H1 (cell line): ENCODE data around the gene MYLK4. TPM values are rescaled to one million over a fixed set of nuclear protein-coding genes. Genes with fewer than 3 reads are reported as not detected.

Experiments
- BCL11A ChIP-seq, 2 experiments: IDR thresholded peaks; one replicate each; pipeline ENCODE4 v1.6.1; 2011; ENCODE audit warnings: low read depth in 2 of 2, low read length in 2 of 2, mild to moderate bottlenecking in 2 of 2
- FOSL1 ChIP-seq: IDR thresholded peaks from 2 replicates; pipeline ENCODE4 v1.6.1; 2011; ENCODE audit warnings: mild to moderate bottlenecking, low read depth, low read length, moderate library complexity; ENCODE audit not compliant: insufficient read depth
- KDM5A ChIP-seq: fragments of 200-600 bp; IDR thresholded peaks from 2 replicates; pipeline ENCODE4 v1.7.1; 2012; ENCODE audit warnings: mild to moderate bottlenecking, low read length, inconsistent platforms, mixed read lengths
- NRF1 ChIP-seq: IDR thresholded peaks from 2 replicates; pipeline ENCODE4 v1.6.1; 2011; ENCODE audit warnings: mild to moderate bottlenecking, low read depth, low read length, improper control_type of control experiment
- POLR2A ChIP-seq, 2 experiments: IDR thresholded peaks; 1 replicate in 1 of 2; 2 replicates in 1 of 2; pipeline ENCODE4 v1.6.1; 2011; ENCODE audit warnings: low read depth in 2 of 2, low read length in 2 of 2, mild to moderate bottlenecking in 2 of 2; ENCODE audit errors: control extremely low read depth in 1 of 2
- POU5F1 ChIP-seq: IDR thresholded peaks from 2 replicates; pipeline ENCODE4 v1.6.1; 2011; ENCODE audit warnings: low read depth, mild to moderate bottlenecking, low read length, moderate library complexity
- SP4 ChIP-seq: IDR thresholded peaks from 2 replicates; pipeline ENCODE4 v1.6.1; 2012; ENCODE audit warnings: low read length, inconsistent platforms
- TEAD4 ChIP-seq: IDR thresholded peaks from 2 replicates; pipeline ENCODE4 v1.6.1; 2012; ENCODE audit warnings: low read depth, low read length, inconsistent platforms, mixed read lengths
- polyA plus RNA-seq, 7 experiments: library from polyadenylated mRNA; depleted of rRNA in 3 of 7; stranded (reverse) in 5 of 7; unstranded in 2 of 7; fragments of >200 nt in 5 of 7; fragments of 200-250 nt in 2 of 7; gene quantifications; 1 replicate in 5 of 7; 2 replicates in 1 of 7; 4 replicates in 1 of 7; pipeline versions ENCODE4 v1.2.1 to v1.2.3, GENCODE V29; 2011 to 2013; ENCODE audit warnings: missing spikeins in 2 of 7, mixed read lengths in 2 of 7
- total RNA-seq: library from RNA; stranded (reverse); fragmentation: NEBNext Ultra II Directional; extraction: Animal tissue kit (Norgen Biotek cat#: 25700); gene quantifications from 2 replicates; pipeline ENCODE4 v1.2.1, GENCODE V29; 2021
- TF ChIP-seq, protein P1 (sequence below): IDR thresholded peaks from 2 replicates; pipeline ENCODE4 v1.6.1; 2012; ENCODE audit warnings: inconsistent platforms

The MYLK4 gene
- total and polyA plus RNA-seq, 2 of the 8 experiments (the other 6 are each of a cell fraction or from before 2014, with no cell fraction given), result 0.11 to 0.17 TPM

DNA sequence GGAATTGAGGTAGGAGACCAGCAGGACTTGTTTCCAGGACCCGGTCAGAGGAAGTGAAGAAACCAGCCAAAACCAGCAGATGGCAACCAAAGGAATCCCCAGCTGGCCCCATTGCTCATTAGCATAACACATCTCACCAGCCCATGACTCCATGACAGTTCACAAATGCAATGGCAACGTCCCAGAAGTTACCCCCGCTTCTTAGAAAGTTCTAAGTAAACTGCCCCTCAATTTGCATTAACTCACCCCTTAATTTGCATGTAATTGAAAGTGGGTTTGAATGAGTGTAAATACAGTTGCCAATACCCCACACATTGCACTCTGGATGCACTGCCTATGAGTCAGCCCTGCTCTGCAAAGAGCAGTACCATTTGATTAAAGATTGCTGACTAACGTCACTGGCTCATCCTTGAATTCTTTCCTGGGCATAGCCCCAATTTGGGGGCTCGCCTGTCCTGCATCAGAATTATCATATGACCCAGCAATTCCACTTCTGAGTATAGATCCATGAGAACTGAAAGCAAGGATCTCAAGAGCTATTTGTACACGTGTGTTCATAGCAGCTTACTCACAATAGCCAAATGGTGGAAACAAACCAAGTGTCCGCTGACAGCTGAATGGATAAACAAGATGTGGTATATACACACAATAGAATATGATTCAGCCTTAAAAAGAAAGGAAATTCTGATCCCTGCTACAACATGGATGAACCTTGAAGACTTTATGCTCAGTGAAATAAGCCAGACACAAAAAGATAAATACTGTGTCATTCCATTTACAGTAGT, 36.4 kb downstream of the MYLK4 start (continued):
- no peak for TF ChIP-seq TEAD4
- no peak for TF ChIP-seq POLR2A (IDR thresholded peaks at IDR 0.05; ENCODE audit: control extremely low read depth in 1 of 2, low read depth in 2 of 2, low read length in 2 of 2)
- no peak for TF ChIP-seq NRF1
- TF ChIP-seq SP4, result no peak
- no peak for TF ChIP-seq BCL11A (IDR thresholded peaks at IDR 0.05; ENCODE audit: low read depth in 2 of 2, low read length in 2 of 2)
- TF ChIP-seq FOSL1, result no peak
- no peak for TF ChIP-seq KDM5A
- TF ChIP-seq POU5F1, result no peak
- TF ChIP-seq, protein P1, sequence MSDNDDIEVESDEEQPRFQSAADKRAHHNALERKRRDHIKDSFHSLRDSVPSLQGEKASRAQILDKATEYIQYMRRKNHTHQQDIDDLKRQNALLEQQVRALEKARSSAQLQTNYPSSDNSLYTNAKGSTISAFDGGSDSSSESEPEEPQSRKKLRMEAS, result no peak
